HG03097 (cell line): ENCODE data around the gene CHMP4B.

Experiments
- ATAC-seq: cut with Tn5 transposase; IDR thresholded peaks from one replicate; pipeline ENCODE4 v1.9.1; 2021; ENCODE audit not compliant: unreplicated experiment, low FRiP score

Gene CHMP4B

DNA sequence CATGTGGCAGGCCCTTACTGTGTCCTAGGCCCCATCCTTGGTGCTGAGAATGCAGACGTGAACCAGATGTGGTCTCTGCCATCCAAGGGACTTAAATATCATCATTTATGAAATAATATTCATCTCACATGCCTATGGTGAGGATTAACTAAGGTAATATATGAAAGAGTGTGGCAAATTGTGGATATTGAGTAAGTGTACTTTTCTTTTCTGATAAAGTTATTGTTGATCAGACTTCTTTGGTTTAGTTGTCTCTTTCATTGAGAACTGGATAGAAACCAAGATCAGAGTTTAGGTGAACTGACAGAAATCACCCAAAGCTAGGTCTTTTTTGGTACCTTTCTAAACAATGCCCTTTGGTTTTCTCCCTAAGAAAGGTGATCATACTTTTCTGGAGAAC, 5.0 kb downstream of the CHMP4B start:
- ATAC-seq, result no peak

DNA sequence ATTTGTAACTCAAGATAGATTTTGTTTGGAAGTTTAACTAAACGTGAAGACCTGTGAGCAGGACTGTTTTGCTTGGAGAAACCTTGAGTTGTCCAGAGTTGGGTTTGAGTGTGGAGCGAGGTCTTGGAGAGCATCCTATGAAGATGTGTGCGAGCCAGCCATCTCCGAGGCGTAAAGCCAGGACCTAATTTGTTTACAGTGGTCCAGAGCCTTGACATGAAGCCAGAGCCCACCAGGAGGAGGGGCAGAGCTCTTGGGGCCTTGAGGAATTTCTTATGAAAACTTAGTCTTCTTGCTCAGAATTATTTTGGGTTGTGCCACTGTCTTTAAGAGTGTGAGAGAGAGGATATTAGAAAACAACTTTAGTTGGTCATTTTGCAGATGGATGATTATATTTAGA, 6.3 kb downstream of the CHMP4B start:
- no peak for ATAC-seq

DNA sequence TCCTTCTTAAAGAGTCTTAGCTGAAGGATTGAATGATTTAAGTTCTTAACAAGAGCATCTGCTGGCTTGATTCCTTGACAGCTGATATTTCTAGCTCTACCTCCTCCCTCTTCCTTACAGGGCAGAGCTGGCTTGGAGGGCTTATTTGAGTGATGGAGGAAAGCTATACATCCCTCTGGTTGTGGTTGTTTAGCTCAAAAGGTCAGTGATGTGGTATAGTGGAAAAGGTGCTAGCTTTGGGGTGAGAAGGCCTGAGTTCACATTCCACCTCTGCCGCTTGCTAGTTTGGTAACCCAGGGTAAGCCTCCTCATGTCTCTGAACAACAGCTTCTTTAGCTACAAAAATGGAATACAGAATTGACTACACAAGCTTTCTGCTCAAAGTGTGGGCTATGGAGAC, 8.3 kb downstream of the CHMP4B start:
- no peak for ATAC-seq

DNA sequence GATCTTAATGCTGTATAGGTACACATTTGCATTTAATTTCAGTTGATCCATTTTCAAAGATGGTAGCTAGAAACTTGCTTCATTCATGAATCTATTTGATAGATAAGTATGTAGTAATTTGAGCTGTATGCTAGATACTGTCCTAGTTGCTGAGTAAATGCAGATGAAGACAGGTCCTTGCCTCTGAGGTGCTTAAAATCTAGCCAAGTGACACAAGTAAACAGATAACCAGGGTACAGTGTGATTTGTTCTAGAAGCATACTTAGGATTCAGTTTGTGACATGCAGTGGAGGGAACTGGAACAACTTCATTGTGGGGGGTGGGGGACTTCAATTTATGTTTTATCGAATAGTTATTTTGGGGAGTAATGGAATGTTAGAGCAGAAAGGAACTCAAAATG, 9.2 kb downstream of the CHMP4B start:
- ATAC-seq, result no peak

DNA sequence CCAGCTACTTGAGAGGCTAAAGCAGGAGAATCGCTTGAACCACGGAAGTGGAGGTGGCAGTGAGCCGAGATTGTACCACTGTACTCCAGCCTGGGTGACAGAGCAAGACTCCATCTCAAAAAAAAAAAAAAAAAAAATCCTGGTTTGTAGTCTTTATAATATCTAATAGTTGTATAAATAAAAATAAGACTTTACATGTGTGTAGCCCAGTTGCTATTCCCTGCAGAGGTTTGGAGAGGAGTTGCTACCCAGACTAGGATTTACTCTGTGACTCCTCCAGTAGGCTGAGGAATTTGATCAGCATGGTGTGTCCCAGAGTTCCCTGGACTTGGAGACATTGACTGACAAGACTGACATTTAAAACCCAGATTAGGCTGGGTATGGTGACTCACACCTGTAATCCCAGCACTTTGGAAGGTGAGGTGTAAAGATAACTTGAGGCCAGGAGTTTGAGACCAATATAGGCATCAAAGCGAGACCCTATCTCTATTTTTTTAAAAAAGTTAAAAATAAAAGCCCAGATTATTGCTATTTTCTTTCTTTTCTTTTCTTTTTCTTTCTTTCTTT, 10.2 kb downstream of the CHMP4B start:
- no peak for ATAC-seq

DNA sequence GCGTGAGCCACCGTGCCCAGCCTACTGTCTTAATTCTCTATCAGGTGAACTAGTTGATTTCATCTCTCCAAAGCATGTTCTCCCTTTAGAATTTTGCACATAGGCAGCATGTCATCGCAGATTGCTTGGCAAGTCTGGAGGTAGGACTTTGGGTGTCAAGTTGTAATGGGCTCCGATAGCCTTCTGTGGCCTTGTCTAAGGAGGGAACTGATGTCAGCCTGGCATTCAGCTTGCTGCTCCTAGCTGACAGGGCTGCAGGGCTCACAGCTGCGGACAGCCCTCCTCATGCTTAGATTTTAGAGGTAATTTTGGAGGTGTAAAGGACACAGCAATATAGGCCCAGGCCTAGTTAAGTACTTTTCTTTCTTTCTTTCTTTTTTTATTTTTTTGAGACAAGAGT, 11.3 kb downstream of the CHMP4B start:
- ATAC-seq, result no peak

DNA sequence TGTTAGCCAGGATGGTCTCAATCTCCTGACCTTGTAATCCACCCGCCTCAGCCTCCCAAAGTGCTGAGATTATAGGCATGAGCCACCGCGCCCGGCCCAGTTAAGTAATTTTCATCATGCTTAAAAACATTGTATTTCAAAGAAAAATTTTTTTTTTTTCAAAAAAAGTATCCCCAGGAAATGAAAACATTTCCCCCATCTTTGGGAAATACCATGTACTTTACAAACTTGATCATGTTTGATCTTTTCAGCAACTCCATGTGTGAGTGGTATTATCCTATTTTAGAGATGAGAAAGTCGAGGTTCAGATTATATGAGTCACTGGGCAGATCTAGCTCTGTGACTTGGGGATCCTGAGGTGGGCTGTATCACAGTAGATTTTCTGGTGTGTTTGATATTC, 11.8 kb downstream of the CHMP4B start:
- no peak for ATAC-seq

DNA sequence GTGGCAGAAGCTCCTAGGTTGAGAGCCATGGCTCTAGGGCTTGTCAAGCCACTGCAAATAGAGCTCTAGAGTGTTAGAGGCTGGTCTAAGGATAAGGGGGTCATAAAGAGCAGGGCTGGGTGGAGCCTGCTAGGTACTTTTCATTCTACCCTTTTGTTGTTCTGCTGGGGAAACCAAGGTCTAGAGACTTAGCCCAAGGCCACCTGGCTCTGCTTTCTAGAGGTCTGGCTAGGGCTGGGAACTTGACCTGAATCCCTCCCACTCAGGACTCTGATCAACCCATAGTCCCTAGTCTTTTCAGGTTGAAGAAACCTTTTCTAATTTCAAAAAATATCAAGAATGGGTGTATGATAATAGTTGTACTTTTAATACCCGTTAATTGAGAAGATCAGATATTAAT, 13.7 kb downstream of the CHMP4B start:
- no peak for ATAC-seq

DNA sequence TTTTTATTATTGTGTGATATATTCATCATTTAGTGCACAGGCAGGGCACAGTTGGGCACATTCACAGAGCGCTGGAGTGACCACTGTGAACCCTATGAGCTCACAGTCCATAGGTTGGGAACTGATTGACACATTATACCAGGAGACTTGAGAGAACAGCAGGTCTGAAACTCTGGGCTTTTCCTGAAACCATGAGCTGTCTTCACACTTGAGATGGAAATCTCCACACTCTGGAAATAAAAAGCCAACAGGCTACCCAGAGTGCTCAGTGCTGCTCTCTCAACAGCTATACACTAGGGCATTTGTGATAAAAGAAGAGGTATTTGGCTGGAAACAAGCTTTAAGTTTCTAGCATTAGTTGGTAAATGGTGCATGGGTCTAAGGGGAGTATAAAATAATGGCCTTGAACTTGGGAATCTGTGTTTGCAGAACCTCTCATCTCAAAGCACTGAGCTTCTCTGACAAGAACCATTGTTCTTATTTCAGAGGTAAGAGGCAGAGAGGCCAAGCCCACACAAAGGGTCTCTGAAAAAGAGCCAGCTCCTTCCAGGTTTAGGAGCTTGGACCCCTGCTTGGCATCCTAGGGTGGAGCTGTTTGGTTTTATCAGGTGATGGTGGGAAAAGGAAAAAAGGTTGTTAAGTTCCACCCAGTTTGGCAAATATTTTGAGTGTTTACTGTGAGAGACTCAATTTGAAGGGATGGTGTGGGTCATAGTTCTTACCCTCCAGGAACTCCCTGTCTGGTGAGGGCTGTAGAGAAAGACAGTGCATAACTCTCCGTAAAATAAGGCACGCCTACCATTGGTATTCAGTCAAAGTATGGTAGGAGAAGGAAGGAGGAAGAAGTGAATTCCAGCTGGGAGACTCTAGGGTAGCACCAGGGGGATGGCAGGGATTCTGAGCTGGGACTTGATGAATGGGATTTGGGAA, 14.5 kb downstream of the CHMP4B start:
- no peak for ATAC-seq

DNA sequence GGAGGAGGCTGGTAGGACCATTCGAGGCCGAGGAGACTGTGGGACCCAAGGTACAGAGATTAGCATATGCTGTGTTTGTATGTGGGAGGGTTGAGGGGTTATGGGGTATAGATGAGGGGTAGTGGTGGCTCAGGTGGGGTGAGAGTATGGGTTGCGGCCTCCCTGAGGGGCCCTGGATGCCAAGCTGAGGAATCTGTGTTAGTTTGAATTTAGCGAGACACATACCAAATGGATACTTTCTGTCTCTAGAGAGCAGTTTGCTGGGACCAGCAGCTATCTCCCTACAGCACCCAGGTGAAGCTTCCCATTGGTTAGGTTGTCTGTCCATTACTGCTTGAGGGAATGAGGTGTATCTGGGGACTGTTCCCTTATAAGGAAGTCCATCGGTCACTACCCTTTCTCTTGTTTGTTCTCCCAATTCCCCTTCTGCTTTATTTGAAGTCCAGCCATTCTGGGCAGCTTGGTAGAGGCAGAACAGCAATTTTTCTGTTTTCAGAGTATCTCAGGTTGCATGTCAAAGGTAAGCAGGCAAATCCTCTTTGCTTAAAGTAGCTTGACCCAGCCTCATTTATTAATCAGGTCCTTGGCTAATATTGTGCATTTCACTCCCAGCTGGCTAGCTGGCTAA, 15.2 kb downstream of the CHMP4B start:
- ATAC-seq, result no peak

DNA sequence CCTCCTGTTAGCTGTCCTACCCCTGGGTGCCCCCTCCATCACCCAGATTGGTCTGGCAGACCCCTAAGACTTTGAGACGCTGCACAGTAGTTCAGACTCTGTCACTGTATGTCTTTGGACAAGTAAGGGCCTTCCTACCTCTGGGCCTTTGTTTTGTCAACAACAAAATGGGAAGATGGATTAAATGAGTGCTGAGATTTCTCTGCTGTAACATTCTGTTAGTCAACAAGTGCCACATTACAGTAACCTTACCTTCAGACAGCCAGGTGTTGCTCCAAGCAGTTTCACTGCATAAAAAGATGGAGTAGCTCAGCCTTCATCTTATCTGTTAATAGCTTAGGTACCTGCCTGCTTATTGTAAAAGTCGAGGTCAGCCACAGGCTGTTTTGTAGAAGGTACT, 16.0 kb downstream of the CHMP4B start:
- no peak for ATAC-seq

DNA sequence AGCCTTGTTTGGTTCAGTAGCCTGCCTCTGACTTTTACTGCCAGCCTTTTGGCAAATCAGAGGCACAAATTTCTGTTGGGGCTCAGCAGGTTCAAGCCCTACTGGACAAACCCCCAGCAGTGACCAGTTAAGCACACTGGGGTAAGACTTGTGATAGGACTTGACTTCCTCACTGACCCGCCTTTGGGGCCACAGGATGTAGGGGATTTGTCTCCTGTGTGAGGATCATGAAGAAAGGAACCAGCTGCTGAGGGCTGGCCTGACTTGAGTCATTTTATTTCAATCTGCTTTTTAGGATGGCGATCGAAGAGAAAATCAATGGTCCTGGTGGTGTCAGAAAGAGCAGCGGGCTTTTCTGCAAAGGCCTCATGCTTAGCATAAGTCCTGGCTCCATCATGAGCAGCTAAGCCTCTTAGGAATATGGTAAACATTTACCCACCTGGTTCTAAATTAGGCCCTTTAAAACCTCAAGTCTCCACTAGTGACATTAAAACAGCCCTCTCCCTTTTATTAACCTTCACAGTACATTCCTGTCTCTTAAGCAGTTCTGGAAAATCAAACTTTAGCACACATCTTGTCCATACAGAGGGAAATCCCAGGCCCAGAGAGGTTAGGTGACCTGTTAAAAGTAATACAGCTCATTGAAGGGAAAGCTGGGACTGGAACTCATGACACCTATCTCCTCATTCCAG, 16.6 kb downstream of the CHMP4B start:
- no peak for ATAC-seq

DNA sequence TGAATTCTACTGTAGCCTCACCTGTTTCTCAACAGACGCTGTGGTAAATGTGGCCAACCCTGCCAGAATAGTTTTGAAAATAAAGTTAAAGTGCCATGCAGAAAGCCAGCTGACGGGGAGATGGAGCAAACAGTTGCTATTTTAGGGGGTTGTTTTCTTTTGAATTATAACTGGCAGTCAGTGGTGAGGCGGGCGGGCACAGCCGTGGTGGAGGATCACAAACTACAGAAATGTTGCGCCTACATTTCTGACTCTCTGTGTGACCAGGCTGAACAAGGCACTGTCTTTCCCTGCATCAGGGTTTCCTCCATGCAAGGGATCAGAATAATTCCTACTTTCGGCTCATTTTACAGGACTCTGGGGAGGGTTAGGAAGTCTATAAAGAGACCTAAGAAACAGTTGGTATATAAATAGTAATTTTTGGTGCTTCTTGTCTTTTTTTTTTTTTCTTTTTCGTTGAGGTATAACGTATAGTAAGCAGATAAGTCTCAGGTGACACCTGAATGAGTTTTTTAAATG, 17.2 kb downstream of the CHMP4B start:
- ATAC-seq, result no peak

DNA sequence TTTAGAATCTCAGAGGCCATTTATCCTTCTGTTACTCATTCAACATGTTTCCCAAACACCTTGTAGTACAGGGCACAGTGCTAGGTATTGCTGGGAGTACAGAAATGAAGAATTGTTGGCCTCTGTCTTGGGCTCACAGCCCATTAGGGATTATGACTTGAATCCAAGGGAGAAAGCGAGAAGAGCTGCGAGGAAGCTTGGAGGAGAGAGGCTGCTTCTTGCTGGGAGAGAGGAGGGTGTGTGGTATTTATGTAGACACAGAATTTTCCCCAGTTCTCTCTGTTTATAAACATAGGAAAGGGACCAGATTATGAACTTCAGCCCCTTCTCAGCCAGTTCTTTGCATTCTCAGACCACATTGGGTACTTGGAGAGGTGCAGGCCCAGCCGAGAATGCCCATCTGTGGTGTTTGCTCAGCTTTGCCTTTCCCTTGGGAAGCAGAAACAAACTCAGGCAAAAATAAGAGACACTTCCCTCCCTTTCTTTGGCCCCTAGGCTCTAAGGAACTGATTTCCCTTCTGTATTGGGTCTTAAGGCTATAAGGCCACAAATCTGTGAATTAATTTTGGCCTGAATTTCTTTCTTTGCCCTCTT, 17.9 kb downstream of the CHMP4B start:
- ATAC-seq, result no peak

DNA sequence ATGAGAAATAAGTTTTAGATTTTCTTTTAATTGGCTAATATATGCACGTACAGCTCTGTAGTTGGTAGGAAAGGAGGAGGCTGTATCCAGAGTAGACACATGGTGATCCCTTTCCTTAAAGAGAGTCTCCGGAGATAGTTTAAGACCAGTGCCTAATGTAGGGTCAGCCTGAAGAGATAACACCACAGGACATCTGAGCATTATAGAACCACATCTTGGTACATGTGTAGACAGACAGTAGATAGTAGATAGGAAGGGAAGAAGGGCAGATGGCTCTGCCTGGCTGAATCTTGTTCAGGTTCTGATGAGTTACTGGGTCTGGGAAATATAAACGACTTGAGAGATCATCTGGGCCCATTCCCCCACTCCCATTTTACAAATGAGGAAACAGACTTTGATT, 18.5 kb downstream of the CHMP4B start:
- ATAC-seq, result no peak

DNA sequence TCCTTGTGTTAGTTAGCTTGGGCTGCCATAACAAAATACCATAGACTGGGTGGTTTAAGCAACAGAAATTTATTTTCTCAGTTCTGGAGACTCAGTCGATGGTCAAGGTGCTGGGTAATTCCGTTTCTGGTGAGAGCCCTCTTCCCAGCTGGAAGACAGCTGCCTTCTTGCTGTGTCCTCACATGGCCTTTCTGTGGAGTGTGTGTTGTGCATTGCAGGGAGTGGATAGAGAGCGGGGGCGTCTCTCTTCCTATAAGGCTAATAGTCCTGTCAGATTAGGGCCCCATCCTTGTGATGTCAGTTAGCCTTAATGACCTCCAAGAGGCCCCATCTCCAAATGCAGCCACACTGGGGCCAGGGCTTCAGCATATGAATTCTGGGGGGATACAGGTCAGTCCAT, 19.2 kb downstream of the CHMP4B start:
- ATAC-seq, result no peak

DNA sequence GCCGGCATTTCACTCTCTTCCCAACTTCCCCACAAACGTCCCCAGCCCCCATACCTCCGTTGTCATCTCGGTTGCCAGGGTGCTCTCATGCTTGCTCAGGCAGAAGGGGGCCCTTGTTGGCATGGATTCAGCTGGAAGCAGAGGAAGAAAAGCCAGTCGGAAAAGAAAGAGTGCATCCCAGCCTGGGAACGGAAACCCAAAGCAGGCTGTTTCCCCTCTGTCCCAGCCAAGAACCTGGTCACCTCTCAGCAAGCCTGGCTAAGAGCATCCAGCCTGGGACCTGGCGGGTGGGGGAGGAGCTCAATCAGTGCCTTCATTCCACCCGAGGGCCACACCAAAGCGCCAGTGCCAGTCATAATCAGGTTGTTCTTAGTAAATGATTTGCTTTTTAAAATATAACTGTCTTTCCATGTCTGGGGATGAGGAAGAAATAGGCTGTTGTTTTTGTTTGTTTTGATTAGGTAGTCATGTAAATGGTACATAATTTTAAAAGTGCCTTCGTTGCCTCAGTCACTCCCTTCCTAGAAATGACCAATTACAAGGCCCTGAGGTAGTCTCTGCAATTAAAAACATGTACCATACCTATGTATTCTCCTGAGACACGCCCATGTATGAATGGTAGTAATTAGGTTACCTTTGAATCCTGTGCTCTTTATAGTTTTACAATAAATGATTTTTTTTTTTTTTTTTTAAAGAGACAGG, 21.1 kb downstream of the CHMP4B start:
- no peak for ATAC-seq

DNA sequence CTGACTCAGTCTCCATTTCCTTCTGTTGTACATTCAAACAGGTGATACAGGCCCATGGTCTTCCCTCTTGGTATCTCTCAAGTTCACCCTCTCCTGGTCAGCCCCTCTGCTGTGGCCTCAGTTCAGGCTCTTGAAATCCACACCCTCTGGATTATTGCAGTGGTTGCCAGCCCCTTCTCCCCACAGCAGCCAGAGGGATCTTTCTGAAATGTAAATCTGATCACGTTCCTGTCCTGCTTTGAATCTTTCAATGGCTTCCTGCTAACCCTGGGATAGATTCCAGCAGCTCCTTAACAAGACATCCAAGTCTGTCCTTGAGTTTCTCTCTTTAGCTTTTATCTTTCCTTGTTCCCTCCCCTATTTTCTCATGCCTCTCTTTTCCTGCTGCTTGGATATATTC, 22.2 kb downstream of the CHMP4B start:
- no peak for ATAC-seq

DNA sequence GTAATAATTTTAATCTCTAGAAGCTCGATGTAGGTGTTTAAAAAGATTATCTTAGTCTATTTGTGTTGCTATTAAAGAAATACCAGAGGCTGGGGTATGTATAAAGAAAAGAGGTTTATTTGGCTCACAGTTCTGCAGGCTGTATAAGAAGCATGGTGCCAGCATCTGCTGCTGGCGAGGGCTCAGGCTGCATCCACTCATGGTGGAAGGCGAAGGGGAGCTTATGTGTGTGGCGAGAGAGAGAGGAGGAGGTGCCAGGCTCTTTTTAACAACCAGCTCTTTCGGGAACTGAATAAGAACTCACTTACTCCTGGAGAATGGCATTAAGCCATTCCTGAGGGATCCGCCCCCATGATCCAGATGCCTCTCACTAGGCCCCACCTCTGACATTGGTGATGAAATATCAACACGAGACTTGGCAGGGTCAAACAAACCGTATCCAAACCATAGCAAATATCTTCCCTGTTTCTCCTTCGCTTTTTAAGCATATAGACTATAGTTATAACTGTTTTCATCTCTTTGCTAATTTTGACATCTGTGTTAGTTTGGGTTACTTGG, 24.5 kb downstream of the CHMP4B start:
- no peak for ATAC-seq

DNA sequence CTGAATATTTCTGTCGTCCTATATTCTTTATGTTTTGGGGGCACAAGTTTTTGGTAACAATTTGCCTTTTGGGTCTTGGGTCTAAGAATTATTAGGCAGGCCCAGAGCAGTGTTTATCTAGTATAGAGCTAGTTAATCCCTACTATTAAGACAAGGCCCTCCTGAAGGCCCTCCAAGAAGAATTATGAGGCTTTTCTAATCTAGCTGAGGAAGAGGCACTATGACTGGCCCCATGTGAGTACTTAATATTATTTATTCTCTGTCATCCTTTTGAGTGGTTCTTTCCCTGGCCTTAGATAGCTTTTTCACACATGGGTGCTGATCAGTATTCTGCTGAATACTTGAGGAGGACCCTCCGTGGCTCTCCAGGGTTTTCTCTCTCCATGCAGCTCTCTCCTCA, 25.1 kb downstream of the CHMP4B start:
- ATAC-seq, result no peak
